Measurements from ENCODE around the gene PPP1R27.

The PPP1R27 gene

DNA sequence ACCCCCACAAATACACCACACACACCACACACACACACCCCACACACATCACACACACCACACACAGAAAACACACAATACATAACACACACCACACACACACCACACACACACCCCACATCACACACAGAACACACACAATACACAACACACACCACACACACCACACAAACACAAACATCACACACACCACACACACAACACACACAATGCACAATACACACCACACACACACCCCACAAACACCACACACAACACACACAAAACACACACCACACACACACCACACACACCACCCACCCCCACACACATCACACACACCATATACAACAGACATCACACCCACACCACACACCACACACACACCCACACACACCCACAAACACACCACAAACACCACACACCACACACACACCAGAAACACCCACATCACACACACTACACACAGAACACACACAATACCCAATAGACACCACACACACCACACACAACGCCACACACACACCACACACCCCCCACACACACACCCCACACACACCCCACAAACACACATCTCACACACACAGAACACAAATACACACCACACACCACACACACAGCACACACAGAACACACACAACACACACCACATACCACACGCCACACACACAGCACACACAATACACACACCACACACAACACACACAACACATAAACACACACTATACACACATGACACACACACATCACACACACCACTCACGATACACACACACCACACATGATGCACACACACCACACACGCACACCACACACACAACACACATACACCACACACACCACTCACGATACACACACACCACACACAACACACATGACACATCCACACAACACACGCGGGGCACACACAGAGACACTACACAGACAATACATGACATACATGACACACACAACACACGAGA, 41.9 kb downstream of the PPP1R27 start:
- H3K36me3 ChIP-seq (ENCODE audit: insufficient read depth, low read length) = no peaks in the 10 kb centered on the region
- H3K9me3 ChIP-seq (ENCODE audit: low read length) = no peaks in the 10 kb centered on the region
- H2AFZ ChIP-seq (ENCODE audit: low read depth, low read length) = no peak overlapping the region
- no peaks in the 10 kb centered on the region for H3K4me1 ChIP-seq (ENCODE audit: insufficient read depth, low read length)
- H3K27me3 ChIP-seq (ENCODE audit: insufficient read depth, low read length) = no peaks in the 10 kb centered on the region
- no peak overlapping the region for H3K4me3 ChIP-seq (ENCODE audit: low read length)

All from neuron (in vitro differentiated cells).